Ectodermal cell (in vitro differentiated cells): ENCODE measurements around the gene C2orf76.
"Not testable (repeated sequence)": the region's sequence is repeated elsewhere in the genome, so short reads cannot be mapped to it uniquely, and the experiment has no call there.

Experiments
- H3K27ac ChIP-seq: 2 replicates; pipeline ENCODE4 v1.7.0; 2013; ENCODE audit warnings: mild to moderate bottlenecking, low read depth, low read length; ENCODE audit not compliant: insufficient read depth, poor library complexity, severe bottlenecking
- H3K27me3 ChIP-seq: 2 replicates; pipeline ENCODE4 v1.7.0; 2013; ENCODE audit warnings: mild to moderate bottlenecking, low read length; ENCODE audit not compliant: insufficient read depth, control insufficient read depth, poor library complexity, severe bottlenecking
- H3K36me3 ChIP-seq: one replicate; pipeline ENCODE4 v1.7.0; 2013; ENCODE audit warnings: low read length; ENCODE audit not compliant: control insufficient read depth, insufficient read depth
- H3K4me1 ChIP-seq: one replicate; pipeline ENCODE4 v1.7.0; 2013; ENCODE audit warnings: low read length; ENCODE audit not compliant: control insufficient read depth, insufficient read depth
- H3K4me3 ChIP-seq: 2 replicates; pipeline ENCODE4 v1.7.0; 2013; ENCODE audit warnings: low read depth, low read length, control low read depth; ENCODE audit not compliant: insufficient read depth
- H3K9me3 ChIP-seq: 2 replicates; pipeline ENCODE4 v1.7.0; 2013; ENCODE audit warnings: mild to moderate bottlenecking, low read length, moderate library complexity; ENCODE audit not compliant: control insufficient read depth
- WGBS, 2 experiments: methylation state at CpG; one replicate each; pipeline ENCODE4 v1.1.7; 2013; ENCODE audit warnings: missing lambda C conversion rate in 2 of 2; 5-methylcytosine and 5-hydroxymethylcytosine counted together

Gene C2orf76

DNA sequence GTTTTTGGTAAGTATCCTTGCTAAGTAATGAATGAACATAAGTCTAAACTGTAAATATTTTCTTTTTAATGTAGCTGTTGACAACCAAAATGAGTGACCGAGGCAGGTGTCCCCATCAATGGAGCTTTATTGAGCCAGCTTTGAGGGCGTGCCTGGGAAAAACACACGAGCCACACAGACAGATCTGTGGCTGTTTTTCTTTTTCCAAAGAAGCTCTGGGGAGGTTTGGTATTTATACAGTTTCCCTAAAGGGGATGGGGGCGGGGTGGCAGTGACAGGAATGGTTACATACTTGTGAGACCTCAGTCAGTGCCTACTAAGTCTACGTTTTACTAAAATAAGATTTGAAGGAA lies 11.3 kb upstream of the C2orf76 start:
- Histone ChIP-seq H3K27me3 (no peaks in the 10 kb centered on the region), H3K4me1 (no peaks in the 10 kb centered on the region), H3K36me3 (peaks cover 7% of the 10 kb centered on the region), H3K4me3 (no peak overlapping the region), H3K9me3 (no peaks in the 10 kb centered on the region), H3K27ac (no peak overlapping the region)
- WGBS, 2 experiments: 80 to 84% methylated on average over 5 of the region's 5 CpGs

DNA sequence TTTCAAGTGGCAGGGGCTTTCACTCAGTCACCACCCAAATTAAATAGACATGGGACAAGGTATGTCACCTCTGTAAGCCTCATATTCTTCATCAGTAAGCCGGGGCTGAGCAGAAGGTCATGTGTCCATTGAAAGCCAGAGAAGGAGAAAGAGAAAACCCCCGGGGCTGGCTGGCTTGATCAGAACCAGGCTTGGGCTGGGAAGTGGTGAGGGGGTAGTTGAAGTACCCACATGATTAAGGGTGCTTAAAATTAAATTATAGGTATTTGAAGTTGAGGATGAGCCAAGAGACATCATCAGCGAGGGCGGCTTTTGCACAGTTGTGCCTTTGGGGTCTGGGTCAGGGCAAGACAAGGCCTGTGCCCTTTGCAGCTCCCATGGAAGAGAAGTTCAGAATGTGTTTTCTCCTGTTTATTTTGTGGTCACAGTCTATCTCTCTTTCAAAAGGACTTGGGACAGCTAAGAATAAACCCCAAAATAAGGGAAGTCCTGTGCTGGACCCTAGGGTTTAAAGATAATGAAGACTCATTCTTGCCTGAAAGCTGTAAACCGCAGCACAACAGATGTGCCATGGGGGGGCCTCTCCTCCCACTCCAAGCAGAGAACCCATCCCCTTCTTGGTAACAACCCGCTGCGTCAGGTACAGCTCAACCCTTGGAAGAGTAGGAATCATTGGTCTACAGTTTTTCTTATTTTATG lies 10.8 kb upstream of the C2orf76 start:
- H3K4me1 ChIP-seq: no peaks in the 10 kb centered on the region
- H3K27ac ChIP-seq: no peak overlapping the region
- peaks cover 12% of the 10 kb centered on the region for H3K36me3 ChIP-seq
- H3K9me3 ChIP-seq: no peaks in the 10 kb centered on the region
- 94 to 95% methylated on average over 7 of the region's 7 CpGs for WGBS, 2 experiments
- no peak overlapping the region for H3K4me3 ChIP-seq
- no peaks in the 10 kb centered on the region for H3K27me3 ChIP-seq

DNA sequence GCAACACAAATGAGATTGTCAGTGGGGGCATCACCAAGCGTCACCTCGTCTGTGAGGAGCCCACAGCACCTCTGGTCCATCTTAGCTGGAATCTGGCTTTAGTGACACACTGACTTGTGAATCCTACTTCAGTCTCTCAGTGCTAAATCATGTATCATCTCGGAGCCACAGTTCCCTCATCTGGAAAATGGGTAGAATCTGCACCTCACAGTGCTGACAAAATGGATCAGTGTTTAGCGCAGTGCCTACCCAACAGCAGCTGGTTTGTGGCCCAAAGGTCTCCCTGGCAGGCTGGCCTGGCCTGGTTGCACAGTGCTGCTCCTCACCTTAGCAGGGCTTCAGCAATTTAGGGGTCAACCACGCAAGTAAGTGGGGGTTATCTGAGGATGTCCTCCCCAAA lies 10.2 kb upstream of the C2orf76 start:
- H3K4me3 ChIP-seq: no peak overlapping the region
- H3K27me3 ChIP-seq: no peaks in the 10 kb centered on the region
- no peak overlapping the region for H3K27ac ChIP-seq
- H3K4me1 ChIP-seq: no peaks in the 10 kb centered on the region
- no peaks in the 10 kb centered on the region for H3K9me3 ChIP-seq
- H3K36me3 ChIP-seq: peaks cover 15% of the 10 kb centered on the region
- 93 to 96% methylated on average over 5 of the region's 5 CpGs for WGBS, 2 experiments

DNA sequence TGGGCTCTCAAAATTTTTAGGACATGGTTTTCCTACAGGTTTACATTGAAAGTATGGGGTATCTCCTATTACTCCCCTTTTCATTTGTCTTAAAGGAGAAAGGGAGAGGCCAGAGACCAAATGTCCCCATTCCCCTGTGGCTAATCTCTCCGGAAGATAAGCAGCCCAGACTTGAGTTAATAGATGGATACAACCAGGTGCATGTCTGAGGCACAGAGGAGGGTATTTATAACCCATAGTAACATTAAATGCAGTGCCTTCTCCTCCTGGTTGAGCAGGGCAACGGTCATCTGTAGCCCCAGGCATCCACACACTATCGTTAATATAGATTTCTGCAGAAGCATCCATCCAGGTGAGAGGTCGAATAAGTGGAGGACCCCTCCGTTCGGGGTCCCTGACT lies 9.8 kb upstream of the C2orf76 start:
- H3K36me3 ChIP-seq: peaks cover 18% of the 10 kb centered on the region
- not testable (repeated sequence) for H3K4me3 ChIP-seq, H3K9me3 ChIP-seq, H3K4me1 ChIP-seq, H3K27ac ChIP-seq, H3K27me3 ChIP-seq
- 94 to 95% methylated on average over 5 to 6 of the region's 6 CpGs for WGBS, 2 experiments

DNA sequence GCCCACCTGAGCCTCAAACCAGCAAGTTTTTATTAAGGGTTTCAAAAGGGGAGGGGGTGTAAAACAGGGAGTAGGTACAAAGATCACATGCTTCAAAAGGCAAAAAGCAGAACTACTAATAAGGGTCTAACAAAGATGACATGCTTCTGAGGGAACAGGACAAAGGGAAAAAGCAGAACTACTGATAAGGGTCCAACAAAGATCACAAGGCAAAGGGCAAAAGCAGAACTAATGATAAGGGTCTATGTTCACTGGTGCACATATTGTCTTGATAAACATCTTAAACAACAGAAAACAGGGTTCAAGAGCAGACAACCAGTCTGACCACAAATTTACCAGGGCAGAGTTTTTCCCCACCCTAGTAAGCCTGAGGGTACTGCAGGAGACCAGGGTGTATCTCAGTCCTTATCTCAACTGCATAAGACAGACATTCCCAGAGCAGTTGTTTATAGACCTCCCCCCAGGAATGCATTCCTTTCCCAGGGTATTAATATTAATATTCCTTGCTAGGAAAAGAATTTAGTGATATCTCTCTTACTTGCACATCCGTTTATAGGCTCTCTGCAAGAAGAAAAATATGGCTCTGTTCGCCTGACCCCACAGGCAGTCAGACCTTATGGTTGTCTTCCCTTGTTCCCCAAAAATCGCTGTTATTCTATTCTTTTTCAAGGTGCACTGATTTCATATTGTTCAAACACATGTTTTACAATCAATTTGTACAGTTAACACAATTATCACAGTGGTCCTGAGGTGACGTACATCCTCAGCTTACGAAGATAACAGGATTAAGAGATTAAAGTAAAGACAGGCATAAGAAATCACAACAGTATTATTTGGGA lies 7.5 kb upstream of the C2orf76 start:
- not testable (repeated sequence) for H3K27ac ChIP-seq, H3K27me3 ChIP-seq, H3K9me3 ChIP-seq, H3K4me3 ChIP-seq, H3K4me1 ChIP-seq
- H3K36me3 ChIP-seq: peaks cover 32% of the 10 kb centered on the region
- WGBS, 2 experiments: 87 to 94% methylated on average over 4 to 5 of the region's 5 CpGs

DNA sequence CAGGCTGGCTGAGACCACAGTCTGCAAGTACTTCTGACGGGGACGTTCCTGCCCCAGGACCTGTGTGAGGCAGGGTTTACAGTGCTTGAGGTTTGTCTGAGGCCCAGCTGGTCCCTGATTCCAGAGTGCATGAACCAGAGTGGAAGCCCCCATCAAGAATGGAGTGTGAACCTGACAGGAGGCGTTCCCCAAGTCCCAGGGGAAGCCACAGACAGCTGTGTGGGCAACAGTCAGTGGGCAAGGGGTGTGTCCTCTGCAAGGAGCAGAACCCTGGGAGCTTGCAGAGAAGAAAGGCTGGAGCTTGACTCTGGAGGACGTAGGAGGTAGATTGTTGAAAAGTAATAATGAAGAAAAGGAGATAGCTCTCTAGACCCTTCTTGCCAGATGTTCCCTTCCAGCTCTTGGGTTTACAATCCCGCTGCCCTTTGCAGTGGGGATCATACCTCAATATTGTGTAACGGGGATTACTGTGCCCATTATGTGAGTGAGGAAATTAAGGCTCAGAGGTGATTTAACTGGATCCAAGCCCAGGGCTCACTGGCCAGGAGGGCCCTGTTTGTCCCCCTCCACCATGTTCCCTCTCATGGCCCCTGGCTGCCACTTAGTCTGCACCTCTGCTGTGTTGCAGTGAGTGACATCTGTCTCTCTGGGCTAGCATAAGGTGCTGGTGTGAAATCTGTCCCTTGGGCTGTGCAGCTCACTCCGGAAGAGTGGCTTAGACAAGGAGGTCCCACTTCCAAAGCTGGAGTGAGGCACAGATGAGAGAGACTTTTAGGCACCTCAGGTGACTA lies 6.3 kb upstream of the C2orf76 start:
- WGBS, 2 experiments: 93 to 96% methylated on average over 7 of the region's 7 CpGs
- Histone ChIP-seq H3K36me3 (peaks cover 32% of the 10 kb centered on the region), H3K4me3 (no peak overlapping the region), H3K27ac (no peak overlapping the region), H3K4me1 (peaks cover 3% of the 10 kb centered on the region), H3K9me3 (no peaks in the 10 kb centered on the region), H3K27me3 (no peaks in the 10 kb centered on the region)

DNA sequence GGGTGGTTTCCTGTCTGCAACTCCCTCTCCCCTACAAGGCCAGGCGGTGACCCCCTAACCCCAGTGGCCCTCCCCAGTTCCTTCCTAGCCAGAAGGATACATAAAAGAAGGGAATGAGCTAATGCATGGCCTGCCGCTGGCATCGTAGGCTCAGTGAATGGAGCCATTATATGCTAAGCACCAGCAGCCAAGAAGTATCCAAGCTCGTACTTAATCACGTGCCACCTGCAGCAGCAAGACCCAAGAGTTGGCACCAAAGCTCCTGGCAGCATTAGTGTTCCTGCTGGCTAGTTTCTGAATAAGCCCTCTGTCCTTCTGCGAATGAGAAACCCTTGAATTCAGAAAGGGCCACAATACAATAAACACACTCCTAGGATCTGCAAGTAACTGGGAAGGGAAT lies 4.5 kb upstream of the C2orf76 start:
- H3K4me1 ChIP-seq: peaks cover 5% of the 10 kb centered on the region
- no peaks in the 10 kb centered on the region for H3K27me3 ChIP-seq
- no peaks in the 10 kb centered on the region for H3K9me3 ChIP-seq
- 94 to 97% methylated on average over 6 of the region's 6 CpGs for WGBS, 2 experiments
- H3K4me3 ChIP-seq: no peak overlapping the region
- H3K27ac ChIP-seq: no peak overlapping the region
- peaks cover 32% of the 10 kb centered on the region for H3K36me3 ChIP-seq

DNA sequence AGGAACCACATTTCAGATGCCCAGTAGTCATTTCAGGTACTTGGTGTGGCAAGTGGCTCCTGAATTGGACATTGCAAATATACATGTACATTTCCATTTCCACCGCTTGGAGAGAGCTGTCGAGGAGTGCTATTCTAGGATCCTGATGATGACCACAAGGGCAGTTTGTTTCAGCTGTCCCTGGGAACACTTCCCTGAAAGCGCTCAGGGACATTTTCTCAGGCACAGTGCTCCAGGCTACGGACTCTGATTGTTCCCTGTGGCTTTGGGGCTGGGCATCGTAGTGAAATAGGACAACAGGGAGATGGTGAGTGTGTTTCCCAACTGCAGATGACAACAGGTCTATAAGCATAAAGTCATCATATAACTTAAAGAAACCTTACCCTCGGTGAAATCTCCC lies 3.2 kb upstream of the C2orf76 start:
- Histone ChIP-seq H3K27ac (no peak overlapping the region), H3K27me3 (no peaks in the 10 kb centered on the region), H3K9me3 (no peaks in the 10 kb centered on the region), H3K36me3 (peaks cover 32% of the 10 kb centered on the region), H3K4me3 (no peak overlapping the region), H3K4me1 (peaks cover 10% of the 10 kb centered on the region)
- 89 to 90% methylated on average over 6 of the region's 6 CpGs for WGBS, 2 experiments

DNA sequence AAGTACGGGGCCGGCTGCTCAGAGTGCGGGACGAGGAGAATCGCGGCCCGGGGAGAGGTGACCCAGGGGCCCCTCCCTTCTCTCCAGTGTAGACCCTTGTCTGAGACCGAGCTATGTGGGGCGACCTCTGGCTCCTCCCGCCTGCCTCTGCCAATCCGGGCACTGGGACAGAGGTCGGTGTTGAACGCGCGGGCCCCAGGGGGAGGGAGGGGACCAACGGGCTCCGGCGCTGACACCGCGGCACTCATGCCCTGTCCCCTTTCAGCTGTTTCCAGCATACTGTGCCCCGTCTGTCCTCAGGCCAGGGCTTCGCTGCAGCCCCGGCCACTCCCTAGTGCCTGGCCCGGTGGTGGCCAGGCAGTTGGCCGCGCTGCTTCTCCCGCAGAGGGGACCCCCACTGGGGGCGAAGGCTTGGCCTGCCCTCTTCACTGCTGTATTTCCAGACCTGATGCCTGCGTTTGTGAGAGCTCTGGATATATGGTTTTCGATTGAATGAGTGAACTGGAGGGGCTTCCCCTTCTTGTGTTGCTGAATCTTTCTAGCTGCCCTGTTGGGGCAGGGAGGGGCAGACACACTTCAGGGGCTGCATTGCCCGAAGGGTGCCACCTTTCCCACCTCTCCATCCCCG lies 952 bp upstream of the C2orf76 start:
- no peaks in the 10 kb centered on the region for H3K27me3 ChIP-seq
- no peaks in the 10 kb centered on the region for H3K9me3 ChIP-seq
- 4 to 5% methylated on average over 32 of the region's 32 CpGs for WGBS, 2 experiments
- no peak overlapping the region for H3K27ac ChIP-seq
- peak overlapping the region; percentile 94 for H3K4me3 ChIP-seq
- peaks cover 10% of the 10 kb centered on the region for H3K4me1 ChIP-seq
- peaks cover 21% of the 10 kb centered on the region for H3K36me3 ChIP-seq
